RPMI7951 (cell line): ENCODE data around the gene ZNF33A. TPM values are rescaled to one million over a fixed set of nuclear protein-coding genes. Genes with fewer than 3 reads are reported as not detected.
A peak's percentile ranks its signal among the peaks of the same experiment; 100 is the strongest.
"Not testable (repeated sequence)": the region's sequence is repeated elsewhere in the genome, so short reads cannot be mapped to it uniquely, and the experiment has no call there.

Experiments used
- DNase-seq: peaks from one replicate; pipeline ENCODE4 v3.0.0-alpha.2; 2012; ENCODE audit warnings: low read depth
- total RNA-seq: library from RNA; depleted of rRNA; stranded (reverse); fragments of >200 nt; shearing (Covaris generic); gene quantifications from 2 replicates; pipeline ENCODE4 v1.2.3, GENCODE V29; 2014; rRNA removed

Gene ZNF33A
- 7.3 and 7.7 TPM in 2 replicates for total RNA-seq

DNA sequence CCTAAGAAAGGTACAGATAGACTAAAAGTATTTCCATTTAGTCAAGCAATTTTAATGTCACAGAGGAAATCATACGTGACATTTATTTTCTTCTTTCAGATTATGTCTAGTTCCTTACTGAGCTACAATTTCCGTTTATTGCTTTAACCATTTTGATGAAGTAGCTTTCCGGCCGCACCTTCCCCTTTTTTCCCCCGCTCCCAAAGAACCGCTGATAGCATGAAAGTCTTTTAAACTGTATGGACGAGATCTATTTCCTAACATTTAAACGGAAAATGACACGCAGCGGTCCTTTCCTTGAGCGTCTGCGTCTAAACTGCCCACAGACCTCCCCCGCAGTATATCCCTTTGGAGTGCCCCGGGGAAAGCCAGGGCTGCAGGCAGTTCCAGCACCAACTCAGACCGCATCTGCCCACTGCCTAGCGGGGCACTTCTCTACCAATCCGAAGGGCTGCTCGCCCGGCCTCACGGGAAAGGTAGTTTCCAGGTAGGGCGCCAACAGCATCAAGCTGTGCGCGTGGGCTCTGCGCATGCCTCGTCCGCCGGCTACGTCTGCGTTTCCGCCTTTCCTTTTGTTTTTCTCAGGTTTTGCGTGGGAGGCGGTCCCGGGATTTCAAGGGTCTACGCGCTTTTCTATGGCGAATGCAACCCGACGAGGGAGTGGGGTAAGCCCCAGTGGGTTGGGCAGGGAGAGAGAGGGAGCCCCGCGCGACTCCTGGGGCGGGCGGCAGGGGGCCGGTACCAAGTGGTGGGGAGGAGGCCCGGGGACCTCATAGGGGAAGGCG, at the start of gene ZNF33A:
Gene ZNF33A (plus strand): TSS at position 557 of the 785 bp plus-strand sequence. CDS start 1,667 bp downstream, outside the sequence.
- no peak for DNase-seq

DNA sequence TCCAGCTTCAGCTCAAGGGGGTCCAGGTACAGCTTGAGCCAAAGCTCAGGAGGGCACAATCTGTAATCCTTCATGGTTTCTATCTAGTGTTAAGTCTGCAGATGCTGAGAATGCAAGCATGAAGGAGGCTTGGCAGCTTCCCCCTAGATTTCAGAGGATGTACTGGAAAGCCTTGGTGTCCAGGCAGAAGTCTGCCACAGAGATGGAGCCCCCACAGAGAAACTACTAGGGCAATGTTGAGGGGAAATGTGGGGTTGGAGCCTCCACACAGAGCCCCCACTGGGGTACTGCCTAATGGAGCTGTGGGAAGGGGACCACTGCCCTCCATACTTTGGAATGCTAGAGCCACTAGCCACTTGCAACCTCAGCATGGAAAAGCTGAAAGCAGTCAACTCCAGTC, 45.5 kb upstream of the ZNF33A start:
- no peak for DNase-seq

DNA sequence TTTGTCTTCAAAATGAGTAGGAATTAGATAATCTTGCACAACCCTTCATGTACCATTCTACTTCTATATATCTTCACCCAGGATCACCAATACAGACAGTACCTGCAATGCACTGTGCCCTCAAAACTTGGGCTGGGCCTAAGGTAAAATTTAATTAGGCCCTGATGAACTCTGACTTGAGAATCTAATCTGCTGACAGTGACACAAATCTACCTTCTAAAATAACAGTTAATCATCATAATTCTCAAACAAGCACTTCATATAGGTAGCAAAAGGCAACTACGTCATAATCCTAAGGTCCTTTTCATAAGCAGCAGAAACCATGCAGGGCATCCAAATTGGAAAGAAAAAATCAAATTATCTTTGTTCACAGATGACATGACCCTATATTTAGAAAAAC, 38.1 kb upstream of the ZNF33A start:
- DNase-seq = no peak

DNA sequence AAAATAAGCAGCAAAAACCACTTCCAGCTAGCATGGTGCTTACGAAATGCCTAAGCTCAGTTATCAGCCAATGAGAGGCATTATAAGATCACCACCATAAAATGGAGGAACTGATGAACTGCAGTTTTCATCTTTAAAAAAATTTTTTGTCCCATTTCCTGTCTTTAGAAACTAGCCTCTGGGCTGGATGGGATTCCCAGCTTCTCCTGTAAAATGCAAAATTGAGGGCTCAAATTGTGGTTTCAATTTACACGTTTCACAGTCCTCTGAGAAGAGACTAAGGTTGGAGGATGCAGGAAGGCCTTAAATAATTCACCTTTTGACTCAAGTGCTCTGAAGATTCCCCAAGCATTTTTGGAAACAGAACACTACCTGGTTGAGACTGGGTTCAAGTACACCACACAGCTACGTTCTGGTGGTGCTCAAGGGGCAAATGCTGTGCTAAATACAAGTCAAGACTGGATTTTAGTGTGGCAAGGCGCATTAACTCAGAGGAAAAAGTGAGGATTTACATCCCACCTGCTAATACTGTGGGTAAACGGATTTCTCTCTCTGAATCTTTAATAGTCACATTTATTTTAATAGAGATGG, 35.0 kb upstream of the ZNF33A start:
- DNase-seq = peak; percentile 24

DNA sequence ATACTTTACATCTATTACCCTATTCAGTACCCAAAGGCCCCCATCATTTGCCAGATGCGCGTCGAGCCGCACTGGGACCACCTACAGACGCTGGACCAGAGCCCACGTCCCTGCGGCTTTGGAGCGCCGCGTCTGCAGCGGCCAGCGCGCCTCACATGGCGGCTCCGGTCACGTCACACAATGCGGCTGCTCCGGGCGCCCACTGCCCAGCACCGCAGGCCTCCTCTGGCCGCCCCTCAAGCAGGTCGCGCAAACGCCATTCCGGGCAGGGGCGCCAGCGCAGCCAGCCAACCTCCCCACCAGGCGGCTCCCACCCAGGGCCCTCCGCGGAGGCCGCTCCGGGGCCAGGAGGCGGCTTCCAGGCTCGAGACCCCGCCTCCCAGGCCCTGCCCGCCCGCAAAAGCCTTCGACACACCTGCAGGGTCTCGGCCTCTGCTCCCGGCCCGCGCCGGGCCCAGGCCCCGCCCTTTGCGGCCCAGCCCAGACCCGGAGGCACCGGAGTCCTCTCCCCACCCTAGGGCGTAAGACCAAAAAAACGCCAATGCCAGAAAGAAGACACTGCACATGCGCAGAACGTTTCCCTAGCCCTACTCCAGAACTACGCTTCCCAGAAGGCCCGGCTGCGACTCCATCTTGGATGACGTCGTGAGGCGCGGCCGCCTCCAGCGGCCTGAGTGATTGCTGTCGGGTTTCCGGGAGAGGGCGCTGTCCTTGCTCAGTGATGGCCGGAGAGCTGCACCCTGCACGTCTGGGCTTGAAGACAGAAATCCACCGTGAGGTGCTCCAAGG, 34.2 kb upstream of the ZNF33A start, which contains the start of gene ZNF25:
Gene ZNF25 (minus strand): TSS at position 557 of the 789 bp plus-strand sequence. CDS start 4,925 bp downstream, outside the sequence.
- peak; percentile 97 for DNase-seq

DNA sequence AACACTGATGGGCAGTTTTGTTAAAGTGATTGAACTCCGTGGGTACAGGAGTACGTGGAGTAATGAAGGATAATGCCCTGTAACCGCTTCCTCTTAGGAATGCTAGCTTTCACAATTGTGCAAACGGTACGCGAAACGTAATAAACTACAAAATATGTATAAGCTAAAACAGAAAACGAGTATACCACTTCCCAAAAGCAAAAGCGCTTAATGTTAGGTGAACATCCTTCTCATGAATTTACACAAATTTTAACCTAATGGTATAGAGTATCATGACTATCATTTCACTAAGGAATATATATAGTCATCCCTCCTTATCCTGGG, 33.6 kb upstream of the ZNF33A start:
- no peak for DNase-seq

DNA sequence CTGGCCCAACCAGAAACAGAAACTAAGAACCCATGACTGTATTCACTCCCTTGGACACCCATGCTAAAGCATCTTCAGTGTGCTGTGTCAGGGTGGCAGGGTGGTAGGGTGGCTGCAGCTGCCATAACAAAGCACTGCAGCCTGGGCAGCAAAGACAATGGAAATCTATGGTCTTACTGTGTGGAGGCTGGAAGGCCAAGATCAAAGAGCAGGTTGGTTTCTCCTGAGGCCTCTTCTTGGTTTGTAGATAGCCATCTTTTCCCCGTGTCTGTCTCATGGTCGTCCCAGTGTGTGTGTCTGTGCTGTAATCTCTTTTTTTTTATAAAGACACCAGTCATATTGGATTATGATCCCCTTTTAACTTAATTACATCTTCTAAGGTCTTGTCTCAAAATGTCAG, 18.8 kb upstream of the ZNF33A start:
- DNase-seq = no peak

DNA sequence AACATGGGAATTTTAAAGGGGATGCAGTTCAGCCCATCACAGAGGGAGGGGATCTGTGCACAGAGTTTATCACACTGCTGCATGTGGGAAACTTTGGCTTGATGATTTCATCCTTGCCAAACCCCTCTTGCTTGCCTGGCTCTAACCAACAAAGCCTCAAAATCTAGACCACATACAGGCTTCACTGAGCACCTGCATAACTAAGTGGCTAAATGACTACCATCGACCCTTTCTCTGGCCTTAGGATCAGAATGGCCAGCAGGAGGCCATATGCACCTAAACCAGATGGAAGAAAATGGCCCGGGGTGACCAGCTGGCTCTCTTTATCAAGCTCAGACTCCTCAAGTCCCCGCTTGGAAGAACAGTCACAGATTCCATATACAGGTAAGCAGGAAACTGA, 18.4 kb upstream of the ZNF33A start:
- DNase-seq = no peak

DNA sequence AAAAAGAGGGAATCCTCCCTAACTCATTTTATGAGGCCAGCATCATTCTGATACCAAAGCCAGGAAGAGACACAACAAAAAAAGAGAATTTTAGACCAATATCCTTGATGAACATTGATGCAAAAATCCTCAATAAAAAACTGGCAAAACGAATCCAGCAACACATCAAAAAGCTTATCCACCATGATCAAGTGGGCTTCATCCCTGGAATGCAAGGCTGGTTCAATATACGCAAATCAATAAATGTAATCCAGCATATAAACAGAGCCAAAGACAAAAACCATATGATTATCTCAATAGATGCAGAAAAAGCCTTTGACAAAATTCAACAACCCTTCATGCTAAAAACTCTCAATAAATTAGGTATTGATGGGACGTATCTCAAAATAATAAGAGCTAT, 11.6 kb upstream of the ZNF33A start:
- DNase-seq = not testable (repeated sequence)

DNA sequence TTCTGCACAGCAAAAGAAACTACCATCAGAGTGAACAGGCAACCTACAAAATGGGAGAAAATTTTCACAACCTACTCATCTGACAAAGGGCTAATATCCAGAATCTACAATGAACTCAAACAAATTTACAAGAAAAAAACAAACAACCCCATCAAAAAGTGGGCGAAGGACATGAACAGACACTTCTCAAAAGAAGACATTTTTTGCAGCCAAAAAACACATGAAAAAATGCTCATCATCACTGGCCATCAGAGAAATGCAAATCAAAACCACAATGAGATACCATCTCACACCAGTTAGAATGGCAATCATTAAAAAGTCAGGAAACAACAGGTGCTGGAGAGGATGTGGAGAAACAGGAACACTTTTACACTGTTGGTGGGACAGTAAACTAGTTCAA, 10.0 kb upstream of the ZNF33A start:
- not testable (repeated sequence) for DNase-seq

DNA sequence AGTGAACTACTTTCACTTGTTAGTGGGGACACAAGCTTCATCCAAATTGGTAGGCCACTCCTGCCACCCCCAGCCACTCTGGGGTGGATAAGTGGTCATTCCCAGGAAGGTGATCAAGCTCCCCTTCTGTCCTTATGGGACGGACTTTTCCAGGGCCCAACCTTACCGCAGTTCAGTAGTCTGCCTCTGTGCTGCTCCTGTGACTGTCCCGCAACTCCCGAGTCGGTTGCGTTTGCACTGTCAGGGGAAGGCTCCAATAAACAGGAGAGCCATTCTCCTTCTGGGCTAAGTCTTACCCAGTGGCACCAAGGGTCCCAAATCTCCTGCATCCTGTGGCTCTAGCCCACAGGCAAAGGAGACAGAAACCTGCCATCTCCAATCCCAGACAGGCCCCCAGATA, 7.4 kb upstream of the ZNF33A start:
- DNase-seq = no peak

DNA sequence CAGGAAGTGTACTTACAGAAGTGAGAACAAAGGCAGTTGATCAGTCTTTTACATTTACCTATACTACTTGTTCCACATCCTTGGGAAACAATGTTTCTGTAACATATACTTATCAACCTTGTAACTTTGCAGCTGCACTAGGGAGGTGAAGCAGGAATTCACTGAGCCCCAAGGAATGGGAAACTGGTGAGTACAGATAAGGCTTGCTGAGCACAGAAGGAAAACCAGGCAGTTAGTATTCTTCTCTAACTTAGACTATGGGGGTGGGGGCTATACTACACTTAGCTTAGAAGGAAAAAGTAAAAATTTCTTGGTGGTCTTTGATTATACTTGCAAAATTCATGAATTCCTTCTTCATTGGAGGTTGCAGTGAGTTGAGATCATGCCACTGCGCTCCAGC, 6.9 kb upstream of the ZNF33A start:
- no peak for DNase-seq

DNA sequence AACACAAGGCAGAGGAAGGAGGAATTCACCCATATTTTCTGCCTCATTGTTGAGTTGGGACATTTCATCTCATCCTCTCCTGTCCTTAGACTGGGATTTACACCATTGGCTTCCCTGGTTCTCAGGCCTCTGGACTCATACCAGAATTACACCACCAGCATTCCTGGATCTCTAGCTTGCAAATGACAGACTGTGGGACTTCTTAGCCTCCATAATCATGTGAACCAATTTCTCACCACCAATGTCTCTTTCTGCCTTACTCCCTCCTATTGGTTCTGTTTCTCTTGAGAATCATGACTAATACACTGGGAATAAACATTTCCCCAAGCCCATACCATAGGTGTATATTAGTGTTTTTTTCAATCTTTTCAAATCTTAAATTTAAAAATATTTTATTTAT, 2.9 kb upstream of the ZNF33A start:
- DNase-seq = no peak

DNA sequence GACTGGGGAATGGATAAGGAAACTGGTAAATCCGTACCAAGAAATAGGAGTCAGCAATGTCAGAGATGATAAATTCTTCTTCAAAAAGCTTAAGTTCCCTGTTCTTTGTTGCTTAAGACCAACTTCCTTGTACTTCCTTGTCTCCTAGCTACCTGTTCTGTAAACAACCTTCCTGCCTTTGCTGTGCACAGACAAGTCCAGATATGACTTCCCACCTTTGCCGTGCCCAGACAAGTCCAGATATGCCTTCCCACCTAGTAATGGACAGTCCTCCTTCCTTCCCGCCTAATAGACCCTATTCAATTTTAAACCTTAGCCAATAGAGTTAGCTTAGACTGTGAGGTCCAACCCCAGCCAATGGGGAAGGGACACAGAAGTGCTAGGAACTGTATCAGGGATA, 2.5 kb upstream of the ZNF33A start:
- no peak for DNase-seq

DNA sequence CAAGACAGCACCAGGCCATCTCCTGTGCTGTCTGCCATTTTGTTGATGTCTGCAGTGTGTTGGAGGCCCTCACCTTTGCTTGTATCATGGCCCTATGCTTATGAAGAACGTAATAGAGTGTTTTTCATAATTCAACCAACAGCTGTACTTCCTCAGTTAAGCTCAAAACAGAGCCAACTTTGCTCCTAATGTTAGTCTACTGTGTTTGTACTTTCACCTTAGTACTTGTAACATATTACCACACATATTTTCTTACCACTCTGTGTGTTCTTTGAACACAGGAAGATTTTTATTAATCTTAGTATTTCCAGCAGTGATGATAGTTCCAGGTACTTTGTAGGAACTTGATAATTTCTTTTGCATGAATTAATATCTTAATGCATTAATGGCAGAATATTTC, 5.9 kb downstream of the ZNF33A start:
- no peak for DNase-seq

DNA sequence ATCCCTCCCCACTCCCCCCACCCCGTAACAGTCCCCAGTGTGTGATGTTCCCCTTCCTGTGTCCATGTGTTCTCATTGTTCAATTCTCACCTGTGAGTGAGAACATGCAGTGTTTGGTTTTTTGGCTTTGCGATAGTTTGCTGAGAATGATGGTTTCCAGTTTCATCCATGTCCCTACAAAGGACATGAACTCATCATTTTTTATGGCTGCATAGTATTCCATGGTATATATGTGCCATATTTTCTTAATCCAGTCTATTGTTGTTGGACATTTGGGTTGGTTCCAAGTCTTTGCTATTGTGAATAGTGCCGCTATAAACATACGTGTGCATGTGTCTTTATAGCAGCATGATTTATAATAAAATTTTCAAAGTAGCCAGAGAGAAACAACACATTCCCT, 8.6 kb downstream of the ZNF33A start:
- DNase-seq = not testable (repeated sequence)

DNA sequence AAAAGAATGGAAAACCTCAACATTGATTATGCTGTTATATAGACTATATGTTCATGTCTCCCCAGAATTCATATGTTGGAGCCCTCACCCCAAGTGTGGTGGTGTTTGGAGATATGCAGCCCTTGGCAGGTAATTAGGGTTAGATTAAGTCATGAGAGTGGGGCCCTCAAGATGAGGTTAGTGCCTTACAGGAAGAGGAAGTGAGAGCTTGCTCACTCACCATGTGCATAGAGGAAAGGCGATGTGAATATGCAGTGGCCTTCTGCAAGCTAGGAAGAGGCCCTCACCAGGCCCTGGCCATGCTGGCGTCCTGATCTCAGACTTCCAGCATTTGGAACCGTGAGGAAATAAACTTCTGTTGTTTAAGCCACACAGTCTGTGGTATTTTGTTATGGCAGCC, 14.8 kb downstream of the ZNF33A start:
- no peak for DNase-seq

DNA sequence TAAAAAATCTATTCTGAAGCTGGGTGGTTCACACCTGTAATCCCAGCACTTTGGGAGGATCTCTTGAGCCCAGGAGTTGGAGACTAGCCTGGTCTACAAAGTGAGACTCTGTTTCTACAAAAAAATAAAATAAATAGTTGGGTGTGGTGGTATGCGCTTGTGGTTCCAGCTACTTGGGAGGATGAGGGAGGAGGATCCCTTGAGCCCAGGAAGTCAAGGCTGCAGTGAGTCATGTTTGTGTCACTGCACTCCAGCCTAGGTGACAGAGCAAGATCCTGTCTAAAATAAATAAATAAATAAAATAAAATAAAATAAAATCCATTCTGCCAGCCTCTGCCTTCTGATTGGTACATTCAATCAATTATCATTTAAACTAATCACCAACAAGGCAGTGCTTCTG, 17.5 kb downstream of the ZNF33A start:
- peak; percentile 44 for DNase-seq

DNA sequence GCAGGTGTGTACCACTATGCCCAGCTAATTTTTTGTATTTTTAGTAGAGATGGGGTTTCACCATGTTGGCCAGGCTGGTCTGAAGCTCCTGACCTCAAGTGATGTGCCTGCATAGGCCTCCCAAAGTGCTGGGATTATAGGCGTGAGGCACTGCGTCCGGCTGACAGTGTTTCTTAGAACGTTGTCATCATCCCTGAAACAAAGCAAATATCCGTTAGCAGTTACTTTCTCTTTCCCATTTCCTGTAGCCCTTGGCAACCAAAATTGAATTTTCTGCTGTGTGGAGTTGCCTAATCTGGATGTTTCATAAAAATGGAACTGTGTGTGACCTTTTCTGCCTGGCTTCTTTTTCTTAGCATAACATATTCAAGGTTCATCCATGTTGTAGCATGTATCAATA, 22.4 kb downstream of the ZNF33A start:
- DNase-seq = no peak

DNA sequence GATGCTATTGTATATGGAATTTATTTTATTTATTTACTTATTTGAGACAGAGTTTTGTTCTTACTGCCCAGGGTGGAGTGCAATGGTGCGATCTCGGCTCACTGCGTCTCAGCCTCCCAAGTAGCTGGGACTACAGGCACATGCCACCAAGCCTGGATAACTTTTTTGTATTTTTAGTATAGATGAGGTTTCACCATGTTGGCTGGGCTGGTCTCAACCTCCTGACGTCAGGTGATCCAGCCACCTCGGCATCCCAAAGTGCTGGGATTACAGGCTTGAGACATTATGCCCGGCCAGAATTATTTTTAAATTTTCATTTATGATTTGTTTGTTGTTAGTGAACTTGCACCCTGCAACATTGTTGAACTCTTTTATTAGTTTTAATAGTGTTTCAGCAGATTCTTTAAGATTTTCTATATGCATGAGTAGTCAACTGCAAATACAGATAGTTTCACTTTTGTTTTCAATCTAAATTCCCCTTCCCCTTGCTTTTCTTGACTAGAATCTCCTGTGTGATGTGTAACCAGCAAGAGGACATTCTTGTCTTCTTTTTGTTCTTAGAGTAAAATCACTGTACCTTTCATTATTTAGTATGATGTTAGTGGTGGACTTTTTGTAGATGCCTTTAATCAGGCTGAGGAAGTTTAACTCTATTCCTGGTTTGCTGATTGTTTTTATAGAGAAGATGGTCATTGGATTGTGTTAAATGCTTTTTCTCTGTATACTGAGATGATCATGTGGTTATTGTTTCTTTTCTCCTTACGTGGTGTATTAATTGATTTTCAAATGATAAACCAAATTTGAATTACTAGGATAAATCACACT, 27.8 kb downstream of the ZNF33A start:
- peak; percentile 41 for DNase-seq

DNA sequence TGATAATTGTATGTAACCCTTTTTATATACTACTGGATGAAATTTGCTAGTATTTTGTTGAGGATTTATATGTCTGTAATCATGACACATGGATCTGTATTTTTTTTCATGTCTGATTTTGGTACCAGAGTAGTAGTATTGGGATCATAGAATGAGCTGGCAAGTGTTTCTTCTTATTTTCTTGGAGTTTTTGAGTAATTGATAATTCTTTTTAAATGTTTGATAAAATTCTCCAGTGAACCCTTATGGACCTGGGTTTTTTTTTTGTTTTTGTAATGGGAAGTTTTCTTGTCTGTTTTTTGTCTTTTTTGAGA, 28.4 kb downstream of the ZNF33A start:
- no peak for DNase-seq

DNA sequence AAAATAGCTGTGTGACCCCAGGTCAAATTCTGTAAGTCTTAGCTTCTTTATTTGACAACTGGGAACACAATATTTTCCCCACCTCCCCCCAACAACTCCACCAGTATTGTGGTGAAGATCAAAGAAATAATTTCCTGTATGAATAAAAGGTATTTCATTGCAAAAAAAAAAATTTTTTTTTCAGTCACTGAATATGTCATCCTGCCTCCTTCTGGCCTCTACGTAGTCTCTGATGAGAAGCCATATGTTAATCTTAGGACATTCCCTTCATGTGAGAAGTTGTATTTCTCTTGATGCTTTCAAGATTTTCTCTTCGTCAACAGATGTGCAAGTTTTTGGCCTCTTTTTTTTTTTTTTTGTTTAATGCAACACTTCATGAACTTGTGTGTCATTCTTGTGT, 33.0 kb downstream of the ZNF33A start:
- no peak for DNase-seq
